Superior temporal gyrus (tissue), 1 donor: ENCODE measurements around the gene GFOD1.
"Not testable (repeated sequence)": the region's sequence is repeated elsewhere in the genome, so short reads cannot be mapped to it uniquely, and the experiment has no call there.

Experiments
- DNase-seq: peaks from one replicate; pipeline ENCODE4 v3.0.0-alpha.2; 2016; ENCODE audit errors: extremely low spot score

GFOD1 gene

DNA sequence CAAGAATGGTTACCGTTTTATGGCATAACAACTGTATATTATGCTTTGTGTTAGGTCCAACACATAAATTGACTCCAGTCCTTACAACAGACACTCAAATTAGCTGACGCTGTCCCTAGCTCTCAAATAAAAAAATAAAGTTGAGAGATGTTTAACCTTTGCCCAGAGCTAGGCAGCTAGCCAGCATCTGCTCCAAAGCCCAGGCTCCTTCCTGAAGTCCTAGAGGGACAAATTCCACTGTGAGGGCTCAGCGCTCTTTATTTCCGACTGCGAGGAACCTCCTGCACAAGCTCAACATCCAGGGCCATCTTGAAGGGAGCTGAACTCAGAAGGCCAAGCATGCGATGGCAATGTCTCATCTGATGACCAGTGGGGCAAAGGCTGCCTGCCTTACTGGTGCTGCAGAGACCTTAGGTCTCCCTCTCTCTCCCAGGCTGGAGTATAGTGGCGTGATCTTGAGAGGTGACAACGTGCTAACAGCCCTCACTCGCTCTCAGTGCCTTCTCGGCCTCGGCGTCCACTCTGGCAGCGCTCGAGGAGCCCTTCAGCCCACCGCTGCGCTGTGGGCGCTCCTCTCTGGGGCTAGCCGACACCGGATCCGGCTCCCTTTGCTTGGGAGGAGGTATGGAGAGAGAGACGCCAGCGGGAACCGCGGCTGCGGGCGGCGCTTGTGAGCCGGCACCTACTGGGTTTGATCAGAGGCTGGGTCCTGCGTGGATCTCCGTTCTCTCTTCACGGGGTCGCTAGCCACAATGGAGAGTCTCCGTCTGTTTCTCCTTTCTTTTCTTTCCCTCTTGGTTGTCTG is 24.7 kb upstream of the GFOD1 start:
- DNase-seq = no peak

DNA sequence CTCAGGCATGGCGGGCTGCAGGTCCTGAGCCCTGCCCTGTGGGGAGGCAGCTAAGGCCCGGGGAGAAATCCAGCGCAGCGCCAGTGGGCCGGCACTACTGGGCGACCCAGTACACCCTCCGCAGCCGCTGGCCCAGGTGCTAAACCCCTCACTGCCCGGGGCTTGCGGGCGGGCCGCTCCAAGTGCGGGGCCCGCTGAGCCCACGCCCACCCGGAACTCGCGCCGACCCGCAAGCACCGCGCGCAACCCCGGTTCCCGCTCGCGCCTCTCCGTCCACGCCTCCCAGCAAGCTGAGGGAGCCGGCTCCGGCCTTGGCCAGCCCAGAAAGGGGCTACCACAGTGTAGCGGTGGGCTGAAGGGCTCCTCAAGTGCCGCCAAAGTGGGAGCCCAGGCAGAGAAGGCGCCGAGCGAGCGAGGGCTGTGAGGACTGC is 23.8 kb upstream of the GFOD1 start:
- not testable (repeated sequence) for DNase-seq

- not testable (repeated sequence) for DNase-seq
These were observed 23.0 kb upstream of the GFOD1 start for GRCh38 chr6:13510433-13510832.

GRCh38 chr6:13508711-13509705 is 21.6 kb upstream of the GFOD1 start:
- no peak for DNase-seq

DNA sequence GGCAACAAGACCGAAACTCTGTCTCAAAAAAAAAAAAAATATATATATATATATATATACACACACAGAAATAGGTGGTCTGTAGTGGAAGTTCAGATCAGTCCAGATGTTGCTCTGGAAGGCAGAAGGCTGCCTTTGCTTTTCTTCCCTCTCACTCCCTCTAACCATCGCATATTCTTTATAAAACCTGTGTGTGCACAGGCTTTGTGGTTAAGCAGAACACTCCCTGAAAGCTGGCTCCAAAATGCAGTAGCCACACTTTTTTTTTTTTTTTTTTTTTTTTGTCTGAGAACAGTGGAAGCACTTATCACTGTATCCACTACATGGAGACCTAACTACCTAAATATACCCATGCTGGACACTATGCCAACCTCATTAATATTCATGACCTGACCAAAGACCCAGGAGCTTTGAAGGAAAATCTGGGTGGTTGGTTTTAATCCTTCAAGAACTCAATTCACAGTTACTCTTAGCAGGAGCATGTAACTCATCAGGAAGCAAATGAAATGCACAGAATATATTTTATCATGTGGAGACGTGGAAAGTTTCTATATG is 20.0 kb upstream of the GFOD1 start:
- no peak for DNase-seq

DNA sequence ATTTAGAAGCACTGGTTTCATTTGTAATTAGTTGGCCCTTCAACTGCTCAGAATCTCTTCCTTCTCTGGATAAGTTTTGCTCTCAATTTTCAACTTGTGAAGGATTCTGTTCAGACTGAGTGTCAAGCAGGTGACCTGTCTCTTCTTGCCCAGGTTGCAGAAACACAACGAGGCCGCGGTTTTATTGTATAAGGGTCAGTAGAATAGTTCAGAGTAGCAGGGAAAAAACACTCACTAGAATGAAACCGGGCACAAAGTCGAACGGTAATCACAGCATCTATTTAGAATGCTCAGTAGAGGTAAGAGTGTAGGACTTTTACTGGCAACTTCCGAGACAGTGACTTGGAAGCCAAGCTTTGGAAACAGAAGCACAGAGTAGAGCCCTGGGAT is 17.9 kb upstream of the GFOD1 start:
- no peak for DNase-seq

DNA sequence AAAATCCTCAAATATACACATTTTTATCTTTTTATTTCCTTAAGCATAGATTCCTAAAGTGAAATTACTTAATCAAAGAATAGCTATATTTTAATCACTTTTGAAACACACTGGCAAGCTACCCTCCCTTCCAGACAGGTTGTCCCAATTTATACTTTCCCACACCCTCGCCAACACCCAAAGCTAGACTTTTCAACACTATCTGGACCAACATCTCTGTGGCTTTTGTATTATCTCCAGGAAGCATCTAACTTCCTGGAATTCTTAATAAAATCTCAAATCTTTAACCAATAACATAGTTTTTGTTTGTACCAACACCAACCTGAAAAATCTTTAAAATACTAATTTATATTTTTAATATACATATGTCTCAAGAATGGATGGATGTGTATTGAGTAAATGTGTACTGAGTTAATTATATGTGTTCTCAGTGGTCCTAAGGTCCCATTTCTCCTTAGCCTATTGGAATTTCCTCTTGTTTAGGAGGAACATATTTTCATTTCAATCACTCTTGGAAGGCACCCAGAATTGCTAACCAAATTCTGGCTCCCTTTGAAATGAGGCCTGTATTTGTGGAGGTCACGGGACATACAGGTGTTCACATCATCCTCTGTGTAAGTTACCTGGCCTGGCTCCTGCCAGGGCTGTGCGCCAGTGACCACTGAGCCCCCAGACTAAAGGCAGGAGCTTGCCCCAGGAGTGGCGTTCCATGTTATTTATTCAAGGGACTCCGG is 17.4 kb upstream of the GFOD1 start:
- no peak for DNase-seq

GRCh38 chr6:13500915-13501314 is 13.5 kb upstream of the GFOD1 start:
- no peak for DNase-seq

- DNase-seq = no peak
These were observed 12.9 kb upstream of the GFOD1 start for GRCh38 chr6:13500264-13500663.

GRCh38 chr6:13496513-13497190 is 9.3 kb upstream of the GFOD1 start:
- DNase-seq = no peak

DNA sequence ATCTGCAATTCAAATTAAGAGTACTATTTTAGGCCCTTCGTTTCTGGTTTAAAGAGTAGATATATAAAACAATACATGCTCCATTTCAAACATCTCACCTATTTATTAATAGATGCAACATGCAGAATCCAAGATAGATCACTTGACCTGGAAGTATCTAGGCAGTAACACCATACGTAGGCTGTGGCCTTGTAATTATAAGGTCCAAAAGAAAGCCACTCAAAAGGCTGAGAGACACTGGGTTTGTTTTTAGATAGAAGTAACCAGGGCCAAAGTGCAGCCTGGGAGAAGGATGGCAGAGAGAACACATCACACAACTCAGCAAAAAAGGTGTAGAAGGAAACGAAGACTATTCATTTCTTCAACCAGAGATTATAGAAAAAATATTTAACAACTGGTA is 8.4 kb upstream of the GFOD1 start:
- no peak for DNase-seq

- DNase-seq = no peak
These were observed 7.8 kb upstream of the GFOD1 start for GRCh38 chr6:13495112-13495776.

GRCh38 chr6:13494137-13494536 is 6.7 kb upstream of the GFOD1 start:
- no peak for DNase-seq

DNA sequence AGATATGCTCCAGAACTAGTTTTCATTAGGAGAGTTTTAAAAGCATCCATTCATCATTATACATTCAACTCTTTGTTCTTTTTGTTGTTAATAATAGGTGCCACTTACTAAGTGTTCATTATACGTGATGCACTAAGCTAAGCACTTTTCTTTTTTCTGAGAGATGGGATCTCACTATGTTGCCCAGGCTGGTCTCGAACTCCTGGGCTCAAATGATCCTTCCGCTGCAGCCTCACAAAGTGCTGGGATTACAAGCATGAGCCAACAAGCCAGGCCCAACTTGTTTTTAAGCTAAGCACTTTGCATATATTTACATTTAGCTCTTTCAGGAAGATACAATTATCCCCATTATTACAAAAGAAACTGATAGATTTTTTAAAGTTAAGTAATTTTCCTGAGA is 5.7 kb upstream of the GFOD1 start:
- no peak for DNase-seq

DNA sequence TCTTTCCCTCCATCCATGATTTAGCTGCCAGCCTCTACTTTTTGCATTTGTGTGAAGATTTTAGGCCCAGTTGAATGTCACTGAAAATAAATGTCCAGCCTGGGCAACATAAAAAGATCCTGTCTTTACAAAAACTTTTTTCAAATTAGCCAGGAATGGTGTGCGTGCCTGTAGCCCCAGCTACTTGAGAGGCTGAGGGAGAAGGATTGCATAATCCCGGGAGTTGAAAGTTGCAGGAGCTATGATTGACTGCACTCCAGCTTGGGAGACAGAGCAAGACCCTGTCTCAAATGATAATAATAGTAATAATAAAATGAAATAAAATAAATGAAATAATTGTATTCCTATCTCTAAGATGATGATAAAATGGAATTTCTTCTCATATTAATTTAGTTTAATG is 5.0 kb upstream of the GFOD1 start:
- DNase-seq = no peak

GRCh38 chr6:13491538-13491937 is 4.1 kb upstream of the GFOD1 start:
- no peak for DNase-seq

- DNase-seq = no peak
These were observed 3.0 kb upstream of the GFOD1 start for GRCh38 chr6:13490402-13490801.

DNA sequence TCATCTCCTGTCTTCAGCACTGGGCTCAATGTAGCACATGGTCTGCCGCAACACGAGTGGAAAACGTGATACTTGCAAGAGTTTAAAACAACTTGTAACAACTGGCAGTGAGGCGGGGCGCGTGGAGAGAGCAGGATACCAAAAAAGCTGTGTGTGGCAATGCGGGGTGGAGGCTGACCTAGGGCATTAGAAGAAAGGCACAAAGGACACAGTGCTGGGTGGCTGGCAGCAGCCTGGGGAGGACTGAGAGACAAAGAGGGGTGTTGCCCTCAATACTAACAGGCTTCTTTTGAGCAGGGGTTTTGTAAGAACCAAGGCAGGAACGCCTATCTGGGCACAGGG is 1.5 kb upstream of the GFOD1 start:
- DNase-seq = no peak

- no peak for DNase-seq
These were observed 855 bp upstream of the GFOD1 start for GRCh38 chr6:13488015-13488895.

GRCh38 chr6:13486679-13487121 is 700 bp downstream of the GFOD1 start:
- DNase-seq = peak; percentile 53
